NK-92 (cell line): ENCODE data around the gene SRMS.
"Not testable (repeated sequence)": the region's sequence is repeated elsewhere in the genome, so short reads cannot be mapped to it uniquely, and the experiment has no call there.

ENCODE experiments used
- DNase-seq: peaks from one replicate; lab custom pipeline; 2025; ENCODE audit not compliant: unreplicated experiment; lab: John Stamatoyannopoulos, UW

The SRMS gene

DNA sequence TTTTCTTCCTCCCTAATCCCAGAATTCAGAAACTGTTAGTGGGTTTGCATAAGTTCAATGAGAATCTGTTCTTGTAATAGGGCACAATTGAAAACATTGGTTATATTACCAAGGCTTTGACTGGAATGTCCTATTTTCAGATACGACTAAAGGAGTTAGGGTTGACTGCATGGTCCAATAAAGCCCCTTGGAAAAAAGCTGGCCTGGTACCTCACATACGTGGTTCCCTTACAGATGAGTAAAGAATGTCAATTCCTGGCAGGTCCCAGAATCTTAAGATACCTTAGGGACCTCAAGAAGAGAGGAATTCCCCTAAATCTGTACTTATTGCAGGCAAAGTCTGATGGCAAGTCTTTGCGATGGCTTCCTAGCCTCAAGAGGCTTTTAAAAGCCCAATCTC, 22.4 kb downstream of the SRMS start:
- no peak for DNase-seq

DNA sequence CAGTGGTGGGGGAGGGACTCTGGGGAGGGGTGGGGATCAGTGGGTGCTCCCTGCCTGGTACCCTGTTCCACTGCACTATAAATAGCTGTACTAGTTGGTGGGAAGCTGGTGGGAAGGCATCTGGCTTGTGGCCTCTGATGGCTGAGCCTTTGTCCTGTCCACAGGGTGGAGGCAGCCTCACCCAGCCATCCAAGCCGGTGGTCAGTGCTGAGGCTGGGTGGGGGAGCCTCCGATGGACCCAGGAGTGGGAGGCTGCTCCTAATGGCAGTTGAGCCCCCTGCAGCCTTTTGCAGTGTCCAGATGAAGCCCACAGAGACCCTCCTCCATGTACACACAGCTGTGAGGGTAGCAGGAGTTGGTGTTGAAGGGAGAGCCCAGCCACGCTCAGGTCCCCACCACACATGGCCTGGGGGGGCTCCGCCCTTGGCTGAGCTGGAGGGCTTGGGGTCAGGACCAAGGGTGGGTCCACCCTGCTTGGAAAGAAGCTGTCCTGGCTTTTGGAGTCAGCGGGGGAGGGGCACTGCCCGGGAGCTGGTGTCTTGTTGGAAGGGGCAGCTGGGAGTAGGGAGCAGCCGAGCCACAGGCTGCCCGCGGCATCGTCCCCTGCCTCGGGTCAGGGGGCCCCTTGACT, 24.5 kb downstream of the SRMS start:
- DNase-seq: no peak

DNA sequence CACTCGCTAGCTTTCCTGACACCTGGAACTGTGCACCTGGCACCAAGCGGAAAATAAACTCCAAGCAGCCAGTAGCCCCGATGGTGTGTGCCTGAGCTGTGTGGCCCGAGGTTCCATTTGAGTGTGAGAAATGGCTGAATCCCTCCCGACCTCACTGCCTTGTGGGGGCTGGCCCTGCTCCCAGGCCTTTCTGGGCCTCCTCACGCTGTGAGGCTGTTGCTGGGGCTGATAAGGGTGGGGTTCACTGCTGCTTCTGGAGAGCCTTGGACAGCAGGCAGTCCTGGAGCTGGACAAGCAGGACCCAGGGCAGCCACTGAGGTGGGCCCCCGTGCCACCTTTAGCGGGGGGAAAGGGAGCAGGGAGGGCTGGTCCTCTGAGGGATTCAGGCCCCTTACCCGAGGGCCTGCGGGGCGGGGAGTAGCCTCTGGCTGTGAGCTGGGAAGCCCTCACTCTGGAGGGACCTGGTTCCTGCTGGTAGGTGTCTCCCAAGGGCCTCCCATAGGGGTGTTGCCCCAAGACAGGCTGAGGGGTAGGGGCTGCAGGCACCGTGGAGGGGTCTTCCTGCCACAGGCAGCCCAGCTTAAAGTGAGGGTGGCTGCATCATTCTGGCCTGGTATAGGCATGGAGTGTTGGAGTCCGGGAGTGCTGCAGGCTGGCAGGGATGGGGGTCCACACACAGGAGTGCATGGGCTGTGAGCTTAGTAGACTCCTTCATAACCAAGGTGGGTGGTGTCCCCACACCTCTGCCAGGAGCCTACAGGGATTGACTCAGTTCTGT, 25.3 kb downstream of the SRMS start:
- no peak for DNase-seq

DNA sequence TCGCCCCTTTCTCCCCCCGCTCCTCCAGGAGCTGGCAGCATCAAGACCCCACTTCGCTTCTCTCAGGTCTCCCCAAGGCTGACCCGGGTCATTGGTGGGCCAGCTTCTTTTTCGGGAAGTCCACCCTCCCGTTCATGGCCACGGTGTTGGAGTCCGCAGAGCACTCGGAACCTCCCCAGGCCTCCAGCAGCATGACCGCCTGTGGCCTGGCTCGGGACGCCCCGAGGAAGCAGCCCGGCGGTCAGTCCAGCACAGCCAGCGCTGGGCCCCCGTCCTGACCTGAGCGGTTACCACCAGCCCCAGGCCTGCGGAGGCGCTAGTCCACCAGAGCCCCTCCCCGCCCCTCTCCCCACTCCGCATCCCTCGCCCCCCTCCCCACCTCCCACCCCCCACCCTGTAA, 25.9 kb downstream of the SRMS start:
- DNase-seq: no peak

DNA sequence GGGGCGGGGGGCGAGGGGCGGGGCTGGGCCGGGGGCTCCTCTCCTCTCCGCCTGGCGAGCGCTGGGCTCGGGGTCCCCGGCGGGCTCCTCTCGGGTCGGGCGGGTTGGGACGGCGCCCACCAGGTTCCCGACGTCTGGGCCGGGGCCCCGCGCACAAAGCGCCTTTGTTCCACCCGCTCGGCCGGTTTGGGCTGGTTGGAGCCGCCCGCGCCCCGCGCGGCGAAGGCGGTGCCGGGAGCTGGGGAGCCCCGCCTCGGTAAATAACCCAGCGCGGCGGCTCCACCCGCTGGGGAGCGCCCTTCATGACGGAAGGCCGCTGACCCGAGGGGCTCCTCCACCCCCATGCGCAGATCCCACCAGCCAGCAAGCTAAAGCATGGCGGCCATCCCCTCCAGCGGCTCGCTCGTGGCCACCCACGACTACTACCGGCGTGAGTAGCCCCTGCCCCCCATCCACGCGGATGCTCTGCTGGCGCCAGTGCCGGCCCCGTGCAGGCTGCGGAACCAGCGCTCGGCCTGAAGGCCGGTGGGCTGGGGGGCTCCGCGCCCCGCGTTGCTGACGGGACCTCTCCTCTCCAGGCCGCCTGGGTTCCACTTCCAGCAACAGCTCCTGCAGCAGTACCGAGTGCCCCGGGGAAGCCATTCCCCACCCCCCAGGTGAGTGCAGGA, 26.5 kb downstream of the SRMS start:
- no peak for DNase-seq

DNA sequence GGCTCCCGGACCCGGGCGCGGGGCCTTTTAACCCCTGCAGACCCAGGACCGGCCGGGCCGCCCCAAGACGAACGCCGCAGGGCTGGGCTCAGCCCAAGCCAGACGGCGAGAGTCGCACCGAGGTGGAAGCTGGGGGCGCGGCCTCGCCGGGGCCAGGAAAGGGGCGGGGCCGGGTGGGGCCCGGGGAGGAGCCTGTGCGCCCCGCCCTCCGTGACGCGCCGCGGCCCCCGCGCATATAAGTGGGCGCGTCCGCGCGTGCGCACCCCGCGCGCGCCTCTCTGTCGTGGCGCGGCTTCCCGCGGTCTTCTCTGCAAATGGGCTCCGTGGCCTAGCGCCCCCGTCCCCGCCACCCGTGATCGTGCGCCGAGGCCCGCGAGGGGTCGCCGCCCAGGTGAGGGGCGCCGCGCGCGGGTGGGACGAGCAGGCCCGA, 27.0 kb downstream of the SRMS start, which contains the start of gene PPDPF:
Gene PPDPF (plus strand): TSS at position 262 of the 430 bp plus-strand sequence. CDS start 544 bp downstream, outside the sequence.
- DNase-seq: peak; percentile 26

DNA sequence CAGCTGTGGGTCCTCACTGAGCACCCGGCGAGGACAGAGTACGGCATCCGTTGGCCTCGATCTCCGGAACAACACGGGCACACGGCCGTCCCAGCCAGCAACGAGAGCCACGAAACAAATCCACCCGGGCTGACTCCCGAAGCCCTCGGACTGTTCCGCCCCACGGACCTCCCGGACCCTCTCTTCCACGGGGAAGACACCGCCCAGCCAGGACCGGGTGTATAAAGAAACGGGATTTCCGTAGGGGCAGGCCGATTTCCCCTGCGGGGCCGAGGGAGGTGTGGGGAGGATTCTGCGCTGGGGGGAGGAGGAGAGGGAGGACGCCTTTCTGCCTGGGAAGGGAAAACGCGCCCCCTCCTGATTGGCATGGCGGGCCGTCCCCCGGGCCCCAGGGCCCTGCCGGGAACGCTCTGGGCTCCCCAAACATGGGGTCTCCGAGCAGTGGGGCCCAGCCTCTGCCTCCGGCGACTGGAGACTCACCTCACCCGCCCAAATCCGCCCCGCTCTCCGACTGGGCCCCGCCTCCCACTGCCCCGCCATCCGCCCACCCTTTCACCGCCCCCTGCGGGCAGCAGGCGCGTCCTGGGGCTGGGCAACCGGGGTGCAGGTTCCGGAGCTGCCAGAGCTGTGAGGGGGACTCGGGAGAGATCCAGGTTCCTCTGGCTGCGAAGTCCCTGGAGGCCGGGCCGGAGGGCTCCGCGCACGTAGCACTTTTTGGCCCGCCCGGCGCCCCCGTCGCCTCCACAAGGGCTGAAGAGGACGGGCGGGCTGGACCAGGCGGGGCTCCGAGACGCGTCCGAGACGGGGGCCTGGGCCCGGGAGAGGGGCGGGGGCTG, 27.7 kb downstream of the SRMS start:
- DNase-seq: no peak

DNA sequence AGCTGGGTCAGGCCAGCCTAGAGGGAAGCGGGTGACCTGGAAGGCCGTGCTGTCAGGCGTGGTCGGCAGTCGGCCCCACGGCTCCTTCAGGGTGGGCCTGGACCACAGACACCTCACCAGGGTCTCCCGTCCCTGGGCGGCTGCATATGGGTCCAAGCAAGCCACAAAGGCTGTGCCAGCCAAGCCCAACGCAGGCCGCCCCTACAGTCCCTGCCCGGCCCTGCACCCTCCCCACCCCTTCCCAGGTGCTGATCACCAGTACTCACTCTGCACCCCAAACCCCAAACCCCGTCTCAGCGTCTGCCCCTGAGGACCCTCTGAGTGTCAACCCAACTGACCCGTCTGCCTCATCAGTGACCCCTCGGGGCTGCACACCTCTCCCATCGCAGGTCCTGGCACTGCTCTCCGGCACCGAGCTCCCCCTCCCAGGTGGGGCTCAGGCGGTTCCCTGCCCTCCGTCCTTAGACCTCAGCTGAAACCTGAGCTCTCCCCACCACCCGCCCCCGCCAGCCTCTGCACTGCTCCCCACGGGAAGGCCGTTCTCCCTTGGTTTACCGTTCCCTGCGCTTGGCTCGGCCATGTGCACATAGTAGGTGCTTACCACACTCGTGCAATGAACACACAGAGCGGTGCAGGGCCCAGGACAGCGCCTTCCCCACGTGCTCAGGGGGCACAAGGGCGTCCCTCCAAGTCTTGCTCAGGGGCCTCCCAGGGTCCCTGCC, 28.4 kb downstream of the SRMS start:
- no peak for DNase-seq

DNA sequence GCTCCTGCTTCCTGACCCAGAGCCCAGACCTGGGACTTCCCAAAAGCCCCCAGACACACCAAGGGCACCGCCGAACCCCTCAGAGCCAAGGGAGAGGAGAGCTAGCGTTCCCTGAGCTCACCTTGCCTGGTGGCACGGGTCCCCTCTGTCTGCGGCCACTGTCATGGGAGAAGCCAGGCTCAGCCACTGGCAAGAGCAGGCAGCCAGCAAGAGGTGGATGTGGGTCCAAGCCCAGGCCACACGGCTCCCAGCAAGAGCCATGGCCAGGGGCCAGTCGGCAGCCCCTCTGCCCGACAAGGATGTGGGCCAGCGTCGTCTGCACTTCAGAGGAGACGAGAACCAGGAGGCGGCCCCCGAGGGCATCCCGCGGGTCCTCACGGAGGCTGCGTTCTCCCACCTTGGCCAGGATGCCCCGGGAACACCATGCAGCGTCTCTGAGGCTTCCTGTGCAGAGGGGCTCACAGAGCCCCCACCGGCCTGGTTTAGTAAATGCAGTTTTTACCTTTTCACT, 29.1 kb downstream of the SRMS start:
- DNase-seq: no peak

DNA sequence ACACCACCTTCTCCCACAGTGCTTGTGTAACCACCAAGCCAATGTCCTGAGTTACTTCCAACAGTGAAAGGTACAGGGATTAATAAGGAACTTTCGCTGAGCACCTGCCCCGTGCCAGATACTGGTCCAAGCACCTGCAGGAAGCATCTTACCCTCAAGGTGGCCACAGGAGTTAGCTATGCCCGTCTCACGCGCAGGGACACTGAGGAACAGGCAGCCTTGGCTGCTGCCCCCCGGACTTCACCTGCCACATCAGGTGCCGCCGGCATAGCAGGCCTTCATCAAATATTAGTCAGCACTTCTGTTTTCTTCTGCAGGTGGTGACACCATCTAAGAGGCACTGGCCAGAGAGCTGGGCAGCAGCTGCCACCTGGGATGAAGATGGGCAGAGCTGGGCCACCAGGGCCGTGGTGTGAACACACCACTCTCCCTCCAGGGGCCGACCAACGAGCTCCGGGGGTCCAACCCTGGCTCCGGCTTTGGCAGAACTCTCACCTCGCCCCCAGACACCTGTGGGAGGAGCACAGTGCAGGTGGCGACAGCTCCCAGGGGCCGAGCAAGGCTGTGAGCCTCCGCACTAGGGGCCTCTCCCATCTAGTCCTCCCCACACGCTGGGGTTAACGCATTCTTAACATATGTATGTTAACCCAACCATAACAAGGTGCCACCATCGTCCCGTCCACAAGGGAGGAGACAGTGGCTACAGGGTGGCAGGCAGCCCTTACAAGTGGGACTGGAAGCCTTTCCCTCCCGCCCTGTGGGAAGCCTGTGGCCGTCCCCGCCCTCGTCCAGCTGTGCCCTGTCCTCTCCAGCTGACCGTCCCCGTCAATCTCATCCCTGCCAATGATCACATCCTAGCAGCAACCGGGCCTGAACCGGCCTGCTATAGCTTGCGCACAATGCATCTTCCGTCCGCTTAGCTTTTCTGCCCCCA, 29.9 kb downstream of the SRMS start:
- DNase-seq: no peak

DNA sequence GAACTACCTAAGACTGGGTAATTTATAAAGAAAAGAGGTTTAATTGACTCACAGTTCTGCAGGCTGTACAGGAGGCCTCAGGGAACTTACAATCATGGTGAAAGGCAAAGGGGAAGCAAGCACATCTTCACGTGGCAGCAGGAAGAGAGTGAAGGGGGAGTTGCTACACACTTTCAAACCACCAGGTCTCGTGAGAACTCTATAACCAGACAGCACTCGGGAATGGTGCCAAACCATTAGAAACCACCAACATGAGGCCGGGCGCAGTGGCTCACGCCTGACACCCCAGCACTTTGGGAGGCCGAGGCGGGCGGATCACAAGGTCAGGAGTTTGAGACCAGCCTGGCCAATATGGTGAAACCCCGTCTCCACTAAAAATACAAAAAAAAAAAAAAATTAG, 33.0 kb downstream of the SRMS start:
- not testable (repeated sequence) for DNase-seq

DNA sequence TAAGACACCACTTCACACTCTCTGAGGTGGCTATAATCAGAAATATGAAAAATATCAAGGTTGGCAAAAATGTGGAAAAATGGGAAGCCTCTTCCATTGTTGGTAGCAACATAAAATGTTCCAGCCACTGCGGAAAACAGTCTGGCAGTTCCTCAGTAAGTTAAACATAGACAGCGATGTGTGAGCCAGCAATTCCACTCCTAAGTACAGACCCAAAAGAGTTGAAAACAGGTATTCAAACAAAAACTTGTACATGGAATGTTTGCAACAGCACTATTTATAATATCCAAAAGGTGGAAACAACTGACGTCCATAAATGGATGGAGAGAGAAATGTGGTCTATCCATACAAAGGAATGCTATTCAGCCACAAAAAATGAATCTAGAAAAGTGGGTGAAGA, 34.3 kb downstream of the SRMS start:
- DNase-seq: no peak

DNA sequence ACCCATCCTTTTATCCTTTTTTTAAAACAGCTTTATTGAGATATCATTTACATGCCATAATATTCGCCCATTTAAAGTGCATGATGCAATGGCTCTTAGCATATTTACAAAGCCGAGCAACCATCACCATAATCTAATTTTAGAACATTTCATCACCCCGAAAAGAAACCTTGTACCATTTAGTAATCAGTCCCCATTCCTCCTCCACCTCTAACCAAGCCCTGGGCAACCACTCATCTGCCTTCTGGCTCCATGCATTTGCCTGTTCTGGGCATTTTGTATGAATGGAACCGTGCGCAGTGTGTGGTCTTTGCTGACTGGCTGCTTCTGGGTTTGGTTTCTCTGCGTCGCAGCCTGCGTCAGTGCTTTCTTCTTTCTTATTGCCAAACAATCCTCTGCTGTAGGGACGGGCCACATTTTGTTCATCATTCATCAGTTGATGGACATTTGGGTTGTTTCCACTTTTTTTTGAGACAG, 38.4 kb downstream of the SRMS start:
- DNase-seq: no peak

DNA sequence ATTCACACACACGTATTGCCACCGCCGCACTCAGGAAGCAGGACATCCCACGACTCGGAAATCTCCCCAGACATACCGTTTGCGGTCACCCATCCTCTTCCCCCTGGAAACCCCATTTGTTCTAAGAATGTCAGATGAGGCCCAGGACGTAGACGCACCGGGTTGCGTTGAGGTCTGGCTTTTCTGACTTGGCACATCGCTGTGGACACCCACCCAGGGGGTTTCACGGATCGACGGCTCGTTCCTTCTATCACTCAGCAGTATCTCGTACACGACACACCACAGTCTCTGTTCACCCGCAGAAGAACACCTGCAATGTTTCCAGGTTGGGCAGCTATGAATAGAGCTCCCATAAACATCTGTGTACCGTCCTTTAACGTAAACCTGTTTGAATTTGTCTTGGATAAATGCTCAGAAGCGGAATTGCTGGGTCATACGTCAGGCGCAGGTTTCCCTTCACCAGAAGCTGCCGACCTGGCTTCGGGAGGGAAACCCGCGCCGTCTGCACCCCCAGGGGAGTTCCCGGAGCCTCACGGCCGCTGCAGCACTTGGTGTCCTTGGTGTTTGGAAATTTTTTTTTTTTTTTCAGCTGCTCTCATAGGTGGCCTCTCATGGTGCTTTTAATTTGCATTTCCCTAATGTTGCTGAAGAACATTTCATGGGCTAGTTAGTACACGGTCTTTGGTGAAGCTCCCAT, 39.3 kb downstream of the SRMS start:
- no peak for DNase-seq

DNA sequence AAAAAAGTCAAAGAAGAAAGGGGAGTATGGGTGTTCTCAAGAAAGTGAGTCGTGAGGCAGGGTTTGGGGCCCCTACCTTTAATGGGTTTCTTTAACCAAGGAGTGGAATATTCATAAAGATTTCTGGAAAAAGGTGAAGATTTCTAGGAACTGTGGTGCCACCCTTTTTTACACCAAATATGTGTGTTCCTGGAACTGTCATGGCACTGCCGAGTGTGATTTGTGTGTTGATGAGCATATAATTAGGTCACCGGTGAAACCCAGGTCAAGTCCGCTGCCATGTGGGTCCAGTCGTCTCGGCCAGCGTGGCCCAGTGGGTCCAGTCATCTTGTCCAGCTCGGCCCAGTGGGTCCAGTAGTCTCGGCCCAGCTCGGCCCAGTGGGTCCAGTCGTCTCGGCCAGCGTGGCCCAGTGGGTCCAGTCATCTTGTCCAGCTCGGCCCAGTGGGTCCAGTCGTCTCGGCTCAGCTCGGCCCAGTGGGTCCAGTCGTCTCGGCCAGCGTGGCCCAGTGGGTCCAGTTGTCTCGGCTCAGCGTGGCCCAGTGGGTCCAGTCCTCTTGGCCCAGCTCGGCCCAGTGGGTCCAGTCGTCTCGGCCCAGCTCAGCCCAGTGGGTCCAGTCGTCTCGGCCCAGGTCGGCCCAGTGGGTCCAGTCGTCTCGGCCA, 40.3 kb downstream of the SRMS start:
- DNase-seq: no peak

DNA sequence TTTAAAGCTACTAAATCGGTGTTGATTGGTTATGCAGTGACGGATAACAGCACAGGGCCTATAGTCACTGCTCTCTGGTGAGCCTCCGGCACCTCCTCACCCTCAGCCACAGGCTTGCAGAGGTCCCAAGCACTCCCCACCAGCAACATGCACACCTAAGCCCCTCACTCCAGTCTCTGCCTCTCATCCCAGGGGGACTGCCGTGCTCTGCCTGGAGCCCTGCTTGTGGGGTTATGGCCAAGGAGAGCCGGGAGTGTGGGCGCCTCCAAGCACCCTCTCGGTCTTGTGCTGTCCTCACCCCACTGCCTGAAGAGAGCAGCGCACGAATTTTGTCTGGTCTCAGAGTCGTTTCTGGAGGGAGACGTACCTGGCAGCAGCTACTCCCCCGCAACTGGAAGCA, 41.8 kb downstream of the SRMS start:
- DNase-seq: no peak

DNA sequence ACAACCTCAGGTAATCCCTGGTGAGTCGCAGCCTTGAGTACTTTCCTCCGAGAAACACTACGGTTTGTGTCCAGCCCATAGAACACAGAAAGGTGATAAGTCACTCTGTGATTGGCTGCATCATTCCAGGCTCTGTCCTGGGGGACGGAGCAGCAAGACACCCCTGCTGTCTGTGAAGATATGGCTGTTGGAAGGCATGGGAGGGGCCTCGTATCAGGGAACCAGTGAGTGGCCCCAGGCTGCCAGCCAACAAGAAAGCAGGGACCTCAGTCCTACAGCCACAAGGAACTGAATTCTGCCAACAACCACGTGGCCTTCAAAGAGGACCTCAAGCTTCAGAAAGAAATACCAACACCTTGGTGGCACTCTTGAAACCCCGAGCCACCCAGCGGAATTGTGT, 42.3 kb downstream of the SRMS start:
- no peak for DNase-seq

DNA sequence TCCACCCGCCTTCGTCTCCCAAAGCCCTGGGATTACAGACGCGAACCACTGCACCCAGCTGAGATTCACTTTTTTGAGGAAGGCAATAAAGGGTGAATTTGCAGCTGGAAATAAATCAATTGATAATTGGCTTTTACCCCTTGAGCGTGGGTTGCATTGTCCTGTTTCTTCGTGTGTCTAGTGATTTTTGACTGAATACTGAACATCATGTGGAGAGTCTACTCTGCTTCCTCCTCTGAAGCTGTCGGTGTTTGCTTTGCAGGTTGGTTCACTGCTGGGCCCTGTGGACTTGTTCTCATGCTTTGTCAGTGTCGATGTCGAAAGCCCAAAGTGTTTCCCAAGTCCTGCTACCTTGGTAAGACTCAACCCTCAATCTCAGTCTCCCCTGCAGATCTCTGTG, 42.9 kb downstream of the SRMS start:
- DNase-seq: no peak
